OCI-LY1 (cell line): ENCODE data around the gene NRCAM.

ENCODE experiments used
- CTCF ChIP-seq: fragments of 200-600 bp; sonication (generic), shearing (Covaris generic); IDR thresholded peaks from 2 replicates; pipeline ENCODE4 v1.5.1; 2017; ENCODE audit warnings: mild to moderate bottlenecking, antibody characterized with exemption, low read length, moderate library complexity, mixed read lengths
- EZH2 ChIP-seq: fragments of 200-600 bp; sonication (generic), shearing (Covaris generic); IDR thresholded peaks from 2 replicates; pipeline ENCODE4 v1.8.0; 2017; ENCODE audit warnings: borderline replicate concordance, mixed run types, mild to moderate bottlenecking, antibody characterized with exemption, low read length, moderate library complexity, mixed read lengths

- no peak for TF ChIP-seq CTCF
- TF ChIP-seq EZH2 = no peak
Observed at GRCh38 chr7:108171164-108171563, 285.1 kb downstream of the NRCAM start.
